OCI-LY3 (cell line): ENCODE measurements around the gene XDH.

Experiments
- H2AFZ ChIP-seq: fragments of 200-600, 300-600 bp; shearing (Covaris generic); 2 replicates; pipeline ENCODE4 v1.6.0; 2014; ENCODE audit warnings: antibody characterized with exemption, low read depth, low read length
- H3K27ac ChIP-seq: fragments of 200-600, 300-600 bp; sonication (generic); 2 replicates; pipeline ENCODE4 v1.5.1; 2014; ENCODE audit warnings: mild to moderate bottlenecking, low read length, moderate library complexity, mixed read lengths
- H3K27me3 ChIP-seq: fragments of 200-600, 300-600 bp; sonication (generic); 2 replicates; pipeline ENCODE4 v1.6.1; 2014; ENCODE audit warnings: low read depth, low read length, mixed read lengths
- H3K36me3 ChIP-seq: fragments of 200-600, 300-600 bp; sonication (generic); replicated peaks from 2 replicates; pipeline ENCODE3; 2014; ENCODE audit warnings: low read depth, low read length, mixed read lengths
- H3K4me1 ChIP-seq: fragments of 300-600, 200-600 bp; sonication (generic); 2 replicates; pipeline ENCODE4 v1.6.1; 2014; ENCODE audit warnings: low read length, mixed read lengths
- H3K4me2 ChIP-seq: fragments of 200-600, 300-600 bp; sonication (generic); 2 replicates; pipeline ENCODE4 v1.6.1; 2014; ENCODE audit warnings: low read length, mixed read lengths
- H3K4me3 ChIP-seq: fragments of 300-600, 200-600 bp; sonication (generic); 2 replicates; pipeline ENCODE4 v1.5.1; 2014; ENCODE audit warnings: antibody characterized with exemption, mild to moderate bottlenecking, low read length, moderate library complexity
- H3K79me2 ChIP-seq: fragments of 300-600, 200-600 bp; shearing (Covaris generic); 2 replicates; pipeline ENCODE4 v1.6.1; 2014; ENCODE audit warnings: mild to moderate bottlenecking, low read length, mixed read lengths
- H3K9ac ChIP-seq: fragments of 300-600, 200-600 bp; shearing (Covaris generic); 2 replicates; pipeline ENCODE4 v1.6.0; 2014; ENCODE audit warnings: mild to moderate bottlenecking, low read length, moderate library complexity
- H3K9me3 ChIP-seq: fragments of 200-600, 300-600 bp; shearing (Covaris generic); 2 replicates; pipeline ENCODE4 v1.6.1; 2014; ENCODE audit warnings: low read length, mixed read lengths; ENCODE audit not compliant: insufficient read depth
- H4K20me1 ChIP-seq: fragments of 200-600, 300-600 bp; sonication (generic); 2 replicates; pipeline ENCODE4 v1.6.1; 2016; ENCODE audit warnings: low read length, mixed read lengths; ENCODE audit not compliant: insufficient read depth
- CTCF ChIP-seq: fragments of 200-600, 300-600 bp; sonication (generic); IDR thresholded peaks from 2 replicates; pipeline ENCODE4 v1.5.1; 2014; ENCODE audit warnings: antibody characterized with exemption, low read length, low read depth
- EZH2phosphoT487 ChIP-seq: fragments of 200-600 bp; shearing (Covaris generic); IDR thresholded peaks from 2 replicates; pipeline ENCODE4 v1.6.1; 2018; ENCODE audit warnings: antibody characterized with exemption, mixed run types, low read depth

Gene XDH

DNA sequence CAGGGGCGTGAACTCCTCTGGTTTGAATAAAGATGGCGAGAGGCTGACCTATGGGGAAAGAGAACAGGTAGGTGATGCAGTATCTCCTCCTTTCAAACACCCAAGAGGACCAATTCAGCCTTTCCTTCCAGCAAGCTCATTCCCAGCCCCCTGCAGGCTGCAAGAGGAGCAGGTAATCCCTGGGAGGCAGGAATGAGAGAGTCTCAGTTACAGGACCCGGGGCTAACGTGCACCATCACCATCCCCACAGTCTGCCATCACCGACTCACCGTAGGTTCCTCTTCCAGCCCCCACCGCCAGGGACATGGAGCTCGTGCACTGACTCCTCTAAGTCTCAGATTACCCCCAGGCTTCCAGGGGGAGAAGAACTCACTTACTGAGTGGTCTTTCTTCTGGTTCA, 26.7 kb downstream of the XDH start:
- Histone ChIP-seq H3K9ac (no peak overlapping the region), H3K27ac (no peak overlapping the region), H3K4me1 (peaks cover 9% of the 10 kb centered on the region; the same call in 1 of the 2 replicates), H3K79me2 (no peaks in the 10 kb centered on the region), H4K20me1 (no peaks in the 10 kb centered on the region), H2AFZ (no peak overlapping the region), H3K9me3 (no peaks in the 10 kb centered on the region), H3K4me2 (no peak overlapping the region), H3K36me3 (no peaks in the 10 kb centered on the region), H3K27me3 (peaks cover 20% of the 10 kb centered on the region), H3K4me3 (no peak overlapping the region)
- TF ChIP-seq EZH2phosphoT487 (no peak), CTCF (no peak)

- H3K4me3 ChIP-seq: no peak overlapping the region
- H3K27ac ChIP-seq: no peak overlapping the region
- no peaks in the 10 kb centered on the region for H3K36me3 ChIP-seq
- H3K9ac ChIP-seq: no peak overlapping the region
- peaks cover 19% of the 10 kb centered on the region for H3K27me3 ChIP-seq
- no peaks in the 10 kb centered on the region for H4K20me1 ChIP-seq
- peaks cover 9% of the 10 kb centered on the region; the same call in 1 of the 2 replicates for H3K4me1 ChIP-seq
- TF ChIP-seq EZH2phosphoT487 (no peak), CTCF (peak; percentile 20; the same call in 1 of the 2 replicates)
- H2AFZ ChIP-seq: no peak overlapping the region
- no peaks in the 10 kb centered on the region for H3K79me2 ChIP-seq
- H3K4me2 ChIP-seq: no peak overlapping the region
- H3K9me3 ChIP-seq: no peaks in the 10 kb centered on the region
These were observed 27.9 kb downstream of the XDH start for GRCh38 chr2:31386648-31387047.

- H3K36me3 ChIP-seq: no peaks in the 10 kb centered on the region
- no peaks in the 10 kb centered on the region for H3K9me3 ChIP-seq
- TF ChIP-seq EZH2phosphoT487: no peak
- TF ChIP-seq CTCF: no peak
- no peak overlapping the region for H3K4me2 ChIP-seq
- H3K27ac ChIP-seq: no peak overlapping the region
- peaks cover 14% of the 10 kb centered on the region for H3K27me3 ChIP-seq
- H3K79me2 ChIP-seq: no peaks in the 10 kb centered on the region
- H3K4me3 ChIP-seq: no peak overlapping the region
- no peak overlapping the region for H2AFZ ChIP-seq
- no peak overlapping the region for H3K9ac ChIP-seq
- H4K20me1 ChIP-seq: no peaks in the 10 kb centered on the region
- H3K4me1 ChIP-seq: peaks cover 9% of the 10 kb centered on the region; the same call in 1 of the 2 replicates
These were observed 28.4 kb downstream of the XDH start for GRCh38 chr2:31386172-31386571.

- TF ChIP-seq EZH2phosphoT487 (no peak), CTCF (no peak)
- H3K27ac ChIP-seq: no peak overlapping the region
- no peak overlapping the region for H3K4me2 ChIP-seq
- no peak overlapping the region for H3K4me3 ChIP-seq
- no peak overlapping the region for H3K9ac ChIP-seq
- no peaks in the 10 kb centered on the region for H3K79me2 ChIP-seq
- H3K36me3 ChIP-seq: no peaks in the 10 kb centered on the region
- H4K20me1 ChIP-seq: no peaks in the 10 kb centered on the region
- H3K27me3 ChIP-seq: 0 out of 2 replicates have a peak, but pooled peaks cover 3% of the 10 kb centered on the region
- H3K9me3 ChIP-seq: no peaks in the 10 kb centered on the region
- H3K4me1 ChIP-seq: peaks cover 9% of the 10 kb centered on the region; the same call in 1 of the 2 replicates
- no peak overlapping the region for H2AFZ ChIP-seq
These were observed 29.7 kb downstream of the XDH start for GRCh38 chr2:31384771-31385276.
